RWPE2 (cell line): ENCODE measurements around the gene ACOX3.

Experiments
- ATAC-seq: fragments of 200-7000 bp; cut with Tn5 transposase; 3 replicates; pipeline ENCODE4 v1.9.1; 2021; ENCODE audit warnings: low read depth
- DNase-seq: peaks from one replicate; pipeline ENCODE4 v3.0.0-alpha.2; 2020; ENCODE audit warnings: low spot score
- H3K27ac ChIP-seq: fragments of 450-650 bp; 2 replicates; pipeline ENCODE4 v1.5.1; 2017; ENCODE audit warnings: mild to moderate bottlenecking; ENCODE audit not compliant: poor library complexity, severe bottlenecking
- H3K27me3 ChIP-seq: fragments of 250-450 bp; sonication (Bioruptor Pico); 2 replicates; pipeline ENCODE4 v1.5.1; 2021; ENCODE audit warnings: mild to moderate bottlenecking, moderate library complexity; ENCODE audit not compliant: insufficient read depth, poor library complexity, severe bottlenecking
- H3K36me3 ChIP-seq: fragments of 250-450 bp; sonication (Bioruptor Pico); 2 replicates; pipeline ENCODE4 v1.5.1; 2020; ENCODE audit warnings: low read depth, mild to moderate bottlenecking, moderate library complexity
- H3K4me1 ChIP-seq: fragments of 250-450 bp; sonication (Bioruptor Pico); 2 replicates; pipeline ENCODE4 v1.5.1; 2021; ENCODE audit warnings: mild to moderate bottlenecking, moderate library complexity; ENCODE audit not compliant: insufficient read depth, poor library complexity, severe bottlenecking
- H3K4me3 ChIP-seq: fragments of 250-450 bp; sonication (Bioruptor Pico); 2 replicates; pipeline ENCODE4 v1.5.1; 2021; ENCODE audit warnings: mild to moderate bottlenecking, moderate library complexity; ENCODE audit not compliant: severe bottlenecking
- H3K9me3 ChIP-seq: fragments of 250-450 bp; sonication (Bioruptor Pico); 2 replicates; pipeline ENCODE4 v1.5.1; 2021; ENCODE audit warnings: mild to moderate bottlenecking, moderate library complexity; ENCODE audit not compliant: severe bottlenecking
- TF ChIP-seq, protein P1 (sequence below): fragments of 450-650 bp; IDR thresholded peaks from one replicate; pipeline ENCODE4 v1.5.1; 2017; ENCODE audit warnings: mild to moderate bottlenecking, moderate library complexity; ENCODE audit not compliant: poor library complexity, severe bottlenecking

The ACOX3 gene

DNA sequence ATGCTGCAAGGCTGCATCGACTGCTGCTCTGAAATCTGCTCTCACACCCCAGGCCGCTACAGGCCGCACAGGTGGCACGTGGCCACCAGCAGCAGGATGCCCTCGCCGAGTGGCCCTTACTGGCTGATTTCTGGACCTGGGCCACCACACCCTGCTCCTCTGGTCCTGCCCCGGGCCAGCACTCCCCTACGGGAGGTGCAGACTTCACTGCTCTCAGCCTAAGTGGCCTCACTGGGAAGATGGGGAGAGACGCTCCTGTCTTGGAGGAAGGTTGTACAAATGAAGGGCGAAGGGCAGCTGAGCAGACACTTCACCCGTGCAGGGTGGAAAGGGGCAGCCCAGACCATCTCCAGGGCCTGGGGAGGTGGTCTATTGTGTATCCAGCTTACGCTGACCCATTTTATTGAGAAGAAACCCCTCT is 72.5 kb downstream of the ACOX3 start:
- no peak overlapping the region for H3K4me3 ChIP-seq
- no peaks in the 10 kb centered on the region for H3K4me1 ChIP-seq
- no peaks in the 10 kb centered on the region for H3K36me3 ChIP-seq
- no peak for ATAC-seq
- H3K27ac ChIP-seq, result no peak overlapping the region
- H3K27me3 ChIP-seq, result no peaks in the 10 kb centered on the region
- no peak for DNase-seq
- no peaks in the 10 kb centered on the region for H3K9me3 ChIP-seq
- TF ChIP-seq, protein P1, sequence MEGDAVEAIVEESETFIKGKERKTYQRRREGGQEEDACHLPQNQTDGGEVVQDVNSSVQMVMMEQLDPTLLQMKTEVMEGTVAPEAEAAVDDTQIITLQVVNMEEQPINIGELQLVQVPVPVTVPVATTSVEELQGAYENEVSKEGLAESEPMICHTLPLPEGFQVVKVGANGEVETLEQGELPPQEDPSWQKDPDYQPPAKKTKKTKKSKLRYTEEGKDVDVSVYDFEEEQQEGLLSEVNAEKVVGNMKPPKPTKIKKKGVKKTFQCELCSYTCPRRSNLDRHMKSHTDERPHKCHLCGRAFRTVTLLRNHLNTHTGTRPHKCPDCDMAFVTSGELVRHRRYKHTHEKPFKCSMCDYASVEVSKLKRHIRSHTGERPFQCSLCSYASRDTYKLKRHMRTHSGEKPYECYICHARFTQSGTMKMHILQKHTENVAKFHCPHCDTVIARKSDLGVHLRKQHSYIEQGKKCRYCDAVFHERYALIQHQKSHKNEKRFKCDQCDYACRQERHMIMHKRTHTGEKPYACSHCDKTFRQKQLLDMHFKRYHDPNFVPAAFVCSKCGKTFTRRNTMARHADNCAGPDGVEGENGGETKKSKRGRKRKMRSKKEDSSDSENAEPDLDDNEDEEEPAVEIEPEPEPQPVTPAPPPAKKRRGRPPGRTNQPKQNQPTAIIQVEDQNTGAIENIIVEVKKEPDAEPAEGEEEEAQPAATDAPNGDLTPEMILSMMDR, result no peak

DNA sequence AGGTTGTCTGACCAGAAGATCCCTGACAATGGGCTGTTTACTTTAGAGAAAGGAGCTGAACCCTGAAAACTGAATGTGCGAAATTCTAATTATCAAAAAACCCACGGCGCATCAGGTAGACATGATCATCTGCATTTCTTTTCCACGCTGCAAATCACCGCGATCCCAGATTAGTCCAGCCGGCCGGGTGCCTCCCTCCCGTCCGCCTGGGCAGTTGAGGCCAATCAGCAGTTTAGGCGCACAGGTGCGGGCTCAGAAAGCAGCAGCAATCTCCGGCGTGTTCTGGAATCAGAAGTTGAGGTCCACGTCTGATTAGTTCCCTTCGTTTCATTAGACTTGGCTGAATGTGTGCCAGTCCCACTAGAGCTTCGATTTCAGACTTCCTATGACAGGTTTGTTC is 73.9 kb downstream of the ACOX3 start:
- ATAC-seq (no peak), DNase-seq (no peak)
- H3K36me3 ChIP-seq, result no peaks in the 10 kb centered on the region
- no peak overlapping the region for H3K4me3 ChIP-seq
- peaks cover 5% of the 10 kb centered on the region for H3K4me1 ChIP-seq
- H3K9me3 ChIP-seq, result peaks cover 4% of the 10 kb centered on the region
- TF ChIP-seq, protein P1, result no peak
- no peak overlapping the region for H3K27ac ChIP-seq
- no peaks in the 10 kb centered on the region for H3K27me3 ChIP-seq

DNA sequence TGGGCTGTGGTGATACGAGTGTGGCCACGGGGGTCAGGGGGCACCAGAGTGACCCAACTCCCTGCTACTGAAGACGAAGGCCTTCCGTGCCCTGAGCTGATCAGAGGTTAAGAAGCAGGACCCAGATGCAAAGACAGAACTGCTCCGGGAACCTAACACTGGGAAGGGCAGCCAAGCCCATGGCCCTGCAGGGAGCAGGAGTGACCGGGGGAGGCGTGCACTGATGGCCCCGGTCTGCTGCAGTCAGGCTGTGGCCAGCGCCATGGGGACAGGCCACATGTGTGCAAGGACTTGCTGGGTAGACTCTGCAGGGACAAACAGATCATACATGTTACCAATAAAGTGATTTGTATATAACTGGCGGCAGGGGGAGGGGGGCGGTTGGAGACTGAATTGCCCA is 74.6 kb downstream of the ACOX3 start:
- no peaks in the 10 kb centered on the region for H3K36me3 ChIP-seq
- DNase-seq, result peak; percentile 45
- no peak overlapping the region for H3K4me3 ChIP-seq
- H3K9me3 ChIP-seq, result peaks cover 5% of the 10 kb centered on the region
- ATAC-seq, result no peak
- TF ChIP-seq, protein P1, result no peak
- no peaks in the 10 kb centered on the region for H3K27me3 ChIP-seq
- H3K27ac ChIP-seq, result no peak overlapping the region
- peaks cover 5% of the 10 kb centered on the region for H3K4me1 ChIP-seq

DNA sequence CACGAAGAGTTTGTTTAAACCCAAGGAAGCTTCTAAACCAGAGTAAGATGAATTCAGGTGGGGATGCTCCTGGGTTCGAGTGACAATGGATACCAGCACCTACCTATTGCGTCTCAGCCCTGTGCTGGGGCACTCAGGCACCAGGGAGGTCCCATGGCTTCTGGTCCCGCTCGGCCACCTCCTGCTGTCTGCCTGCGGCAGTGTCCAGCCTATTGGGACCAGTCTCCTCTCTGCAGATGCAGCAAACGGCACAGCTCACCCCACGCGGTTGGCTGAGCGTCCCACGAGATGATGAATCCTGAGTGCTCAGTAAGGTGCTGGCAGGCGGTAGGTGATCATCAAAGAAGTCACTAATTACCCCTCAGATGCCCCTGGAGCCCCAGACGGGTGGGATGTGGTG is 75.2 kb downstream of the ACOX3 start:
- no peak overlapping the region for H3K4me3 ChIP-seq
- ATAC-seq (no peak), DNase-seq (no peak)
- H3K27ac ChIP-seq, result no peak overlapping the region
- H3K4me1 ChIP-seq, result peaks cover 5% of the 10 kb centered on the region
- H3K9me3 ChIP-seq, result peaks cover 5% of the 10 kb centered on the region
- TF ChIP-seq, protein P1, result no peak
- no peaks in the 10 kb centered on the region for H3K27me3 ChIP-seq
- no peaks in the 10 kb centered on the region for H3K36me3 ChIP-seq

DNA sequence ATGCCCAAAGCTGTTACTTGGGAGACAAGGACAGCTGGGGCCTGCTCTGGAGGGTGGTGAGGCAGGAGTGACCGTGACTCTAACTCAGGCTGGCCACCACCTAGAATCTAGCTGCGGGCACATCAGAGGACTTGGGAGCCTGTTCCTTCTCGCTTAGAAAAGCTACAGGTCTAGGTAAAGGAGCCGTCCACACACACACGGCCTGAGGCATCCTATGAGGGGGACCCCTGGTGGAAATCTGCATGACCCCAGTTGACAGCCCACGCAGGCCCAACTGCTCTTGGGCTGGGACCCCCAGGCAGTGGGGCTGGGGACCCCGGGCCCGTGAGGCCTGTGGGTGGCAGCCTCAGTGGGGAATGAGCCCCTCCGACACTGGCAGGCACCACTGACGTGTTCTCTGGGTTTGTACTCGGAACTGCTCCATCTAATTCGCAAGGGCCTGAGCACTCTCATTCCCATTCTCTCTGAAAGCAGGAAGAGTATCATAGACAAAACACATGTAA is 75.6 kb downstream of the ACOX3 start:
- no peak for ATAC-seq
- Histone ChIP-seq H3K4me1 (peaks cover 5% of the 10 kb centered on the region), H3K27me3 (no peaks in the 10 kb centered on the region), H3K9me3 (peaks cover 5% of the 10 kb centered on the region), H3K27ac (no peak overlapping the region), H3K36me3 (no peaks in the 10 kb centered on the region), H3K4me3 (no peak overlapping the region)
- no peak for DNase-seq
- TF ChIP-seq, protein P1, result no peak
